Measurements from ENCODE around the gene ZNF24.

- TF ChIP-seq CTCF (conservative IDR thresholded peaks at IDR 0.05; ENCODE audit: low read length) (no peak), EZH2phosphoT487 (IDR thresholded peaks at IDR 0.05; ENCODE audit: borderline replicate concordance) (no peak)
These were observed 9.4 kb downstream of the ZNF24 start for GRCh38 chr18:35334821-35335220.

All from Loucy (cell line).